ENCODE measurements around the gene TNPO2.
"Not testable (repeated sequence)": the region's sequence is repeated elsewhere in the genome, so short reads cannot be mapped to it uniquely, and the experiment has no call there.

Gene TNPO2

DNA sequence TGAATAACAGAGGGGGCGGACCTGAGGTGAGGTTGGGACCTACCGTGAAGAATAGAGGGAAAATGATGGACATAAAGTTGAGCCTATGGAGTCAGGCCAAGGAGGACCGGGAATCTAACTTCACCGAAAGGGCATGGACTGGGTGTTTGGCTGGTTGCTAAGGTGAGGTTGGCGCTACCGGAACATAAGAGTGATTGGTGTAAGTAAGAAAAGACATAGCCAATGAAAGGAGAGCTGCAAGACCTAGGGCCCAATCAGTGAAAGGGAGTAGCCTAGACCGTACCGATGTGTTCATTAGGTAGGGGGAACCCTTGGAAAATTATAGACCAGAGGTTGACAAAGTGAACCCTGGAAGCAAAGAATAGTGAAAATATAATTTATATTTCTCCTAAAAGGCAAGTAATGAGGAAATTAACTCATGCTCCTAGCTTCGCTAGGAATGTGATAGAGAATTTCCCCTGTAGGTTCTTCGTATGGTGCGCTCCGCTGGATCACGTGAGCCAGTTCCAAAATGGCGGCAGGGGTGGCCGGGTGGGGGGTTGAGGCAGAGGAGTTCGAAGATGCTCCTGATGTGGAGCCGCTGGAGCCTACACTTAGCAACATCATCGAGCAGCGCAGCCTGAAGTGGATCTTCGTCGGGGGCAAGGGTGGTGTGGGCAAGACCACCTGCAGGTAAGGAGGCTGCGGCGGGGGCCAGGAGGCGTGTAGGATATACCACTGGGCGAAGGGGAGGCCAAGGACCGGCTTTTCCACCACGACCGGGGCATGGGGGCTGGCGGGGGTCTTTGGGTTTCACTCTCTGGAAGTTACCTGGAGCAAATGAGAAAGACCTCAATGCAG is 13.5 kb upstream of the TNPO2 start, which contains the start of gene GET3:
Gene GET3, plus strand, starts transcription at position 503 of the 840 bp plus-strand sequence. Its CDS starts 9 bp downstream, at position 512.
- DNase-seq, result peak; percentile 70 to 71

DNA sequence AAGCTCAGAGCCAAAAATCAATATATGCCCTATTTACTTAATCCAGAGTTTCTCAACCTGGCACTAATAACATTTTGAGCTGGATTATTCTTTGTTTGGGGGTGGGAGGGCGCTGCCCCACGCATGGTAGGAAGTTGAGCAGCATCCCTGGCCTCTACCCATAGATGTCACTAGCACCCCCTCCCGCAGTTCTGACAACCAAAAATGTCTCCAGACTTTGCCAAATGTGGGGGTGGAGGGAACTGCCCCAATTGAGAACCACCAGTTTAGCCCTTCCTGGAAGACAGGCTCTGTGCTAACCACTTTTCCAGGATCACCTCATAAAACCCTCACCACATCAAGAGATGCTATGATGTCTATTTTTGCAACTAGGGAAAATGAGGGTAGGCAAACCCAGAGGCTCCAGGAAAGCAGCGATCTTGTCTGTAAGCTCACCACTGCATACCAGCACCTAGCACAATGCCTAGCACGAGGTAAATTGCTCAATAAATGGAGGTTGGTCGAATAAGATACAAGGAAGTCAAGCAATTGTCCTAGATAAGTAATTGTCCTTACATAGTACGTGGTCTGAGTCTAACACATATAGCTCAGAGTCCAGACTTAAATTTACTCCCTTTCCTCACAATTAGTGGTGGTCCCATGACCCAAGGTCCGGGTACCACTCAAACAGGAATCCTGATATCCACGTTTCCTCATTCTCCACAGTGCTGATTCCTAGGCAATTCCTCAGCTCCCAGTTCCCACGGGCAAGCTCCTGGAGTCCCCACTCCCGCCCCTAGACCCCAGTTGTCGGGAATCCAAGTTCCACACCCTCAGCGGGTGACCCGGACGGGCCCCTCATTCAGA is 9.9 kb upstream of the TNPO2 start:
- peak; percentile 45 to 57 for DNase-seq

DNA sequence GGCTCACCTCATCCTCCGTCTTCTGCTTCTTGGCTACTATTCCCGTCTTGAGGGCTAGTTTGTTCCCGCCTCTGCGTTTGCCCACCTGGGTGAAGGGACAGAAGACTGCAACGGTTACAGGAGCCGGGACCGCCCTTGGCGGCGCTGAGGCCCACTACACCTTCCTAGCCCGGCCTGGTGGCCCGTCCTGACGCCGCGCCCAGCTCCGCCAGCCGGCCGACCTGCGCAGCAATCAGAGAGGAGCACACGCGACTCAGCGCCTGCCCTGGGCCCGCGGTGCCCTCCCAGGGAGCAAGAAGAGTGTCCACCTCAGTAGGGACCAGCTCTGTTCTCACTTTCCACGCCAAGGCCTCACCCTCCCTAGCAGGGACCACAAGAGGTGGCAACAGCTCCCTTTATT is 7.6 kb upstream of the TNPO2 start:
- no peak for DNase-seq

DNA sequence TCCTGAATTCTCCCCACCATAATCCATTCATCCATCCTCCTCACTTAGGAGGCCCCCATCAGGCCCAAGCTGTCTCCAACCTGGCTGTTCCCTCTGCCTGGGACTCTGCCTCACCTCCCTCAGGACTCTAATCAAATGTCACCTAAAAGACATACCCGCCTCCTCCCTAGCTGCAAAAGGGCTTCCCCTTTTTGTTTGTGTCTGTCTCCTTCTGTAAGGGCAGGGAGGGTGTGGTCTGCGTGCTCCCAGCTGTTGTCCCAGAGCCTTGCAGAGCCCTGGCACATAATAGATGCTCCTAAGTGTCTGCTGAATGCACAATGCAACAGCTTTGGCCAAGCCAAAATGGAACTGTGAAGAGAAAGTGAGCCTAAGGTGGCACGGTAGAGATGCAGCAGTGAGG is 6.3 kb upstream of the TNPO2 start:
- DNase-seq, result no peak

DNA sequence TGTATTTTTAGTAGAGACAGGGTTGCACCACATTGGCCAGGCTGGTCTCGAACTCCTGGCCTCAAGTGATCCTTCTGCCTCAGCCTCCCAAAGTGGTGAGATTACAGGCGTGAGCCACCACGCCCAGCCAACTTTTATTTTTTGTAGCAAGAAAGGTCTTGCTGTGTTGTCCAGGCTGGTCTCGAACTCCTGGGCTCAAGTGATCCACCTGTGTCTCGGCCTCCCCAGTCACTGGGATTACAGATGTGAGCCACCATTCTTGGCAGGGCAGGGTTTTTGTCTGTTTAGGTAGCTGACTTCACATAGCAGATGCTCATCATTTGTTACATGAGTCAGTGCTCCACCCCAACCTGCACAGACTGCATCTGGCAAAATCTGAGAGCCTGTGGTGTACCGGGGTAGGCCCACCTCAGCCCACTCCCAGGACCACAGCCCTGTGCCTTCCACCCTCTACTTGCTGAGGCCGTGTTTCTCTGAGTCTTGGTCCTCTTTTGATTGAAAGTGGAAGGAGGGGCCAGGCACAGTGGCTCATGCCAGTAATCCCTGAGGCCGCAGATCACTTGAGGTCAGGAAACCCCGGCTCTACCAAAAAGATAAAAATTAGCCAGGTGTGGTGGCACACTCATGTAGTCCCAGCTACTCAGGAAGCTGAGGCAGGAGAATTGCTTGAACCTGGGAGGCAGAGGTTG is 4.2 kb upstream of the TNPO2 start:
- DNase-seq, result no peak

DNA sequence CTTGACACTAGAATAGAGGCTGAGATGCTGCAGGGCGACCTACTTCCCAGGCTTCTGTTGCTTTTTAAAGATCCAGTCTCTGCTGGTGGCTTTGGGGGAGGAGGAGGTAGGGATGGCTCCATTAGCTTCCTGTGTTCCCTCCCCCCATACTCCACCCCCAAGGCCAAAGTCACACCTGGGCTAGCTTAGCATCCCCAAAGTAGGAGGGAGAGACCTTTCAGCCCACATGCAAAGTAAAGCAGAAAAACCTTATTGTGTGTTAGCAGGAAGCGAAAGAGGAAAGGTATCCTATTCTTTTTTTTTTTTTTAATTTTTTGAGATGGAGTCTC is 3.2 kb upstream of the TNPO2 start:
- DNase-seq, result no peak

DNA sequence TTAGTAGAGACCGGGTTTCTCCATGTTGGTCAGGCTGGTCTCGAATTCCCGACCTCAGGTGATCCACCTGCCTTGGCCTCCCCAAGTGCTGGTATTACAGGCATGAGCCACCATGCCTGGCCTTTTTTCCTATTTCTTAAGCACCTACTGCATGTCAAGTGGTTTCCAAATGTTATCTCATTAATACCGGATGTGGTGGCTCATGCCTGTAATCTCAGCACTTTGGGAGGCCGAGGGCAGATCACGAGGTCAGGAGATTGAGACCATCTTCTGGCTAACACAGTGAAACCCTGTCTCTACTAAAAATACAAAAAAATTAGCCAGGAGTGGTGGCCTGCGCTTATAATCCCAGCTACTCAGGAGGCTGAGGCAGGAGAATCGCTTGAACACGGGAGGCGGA is 1.9 kb upstream of the TNPO2 start:
- not testable (repeated sequence) for DNase-seq

DNA sequence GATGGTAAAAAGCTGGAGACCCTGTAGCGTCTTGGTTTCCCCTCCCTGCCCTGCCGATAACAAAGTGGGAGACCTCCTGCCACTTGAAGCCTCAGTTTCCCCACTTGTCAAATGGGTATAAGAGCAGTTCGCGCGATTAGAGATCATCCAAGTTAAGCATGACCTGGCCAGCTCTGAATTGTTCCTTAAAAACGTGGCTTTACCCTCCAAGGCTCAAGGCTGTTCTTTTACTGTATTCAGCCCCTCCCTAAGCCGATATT is 421 bp downstream of the TNPO2 start:
- no peak for DNase-seq

DNA sequence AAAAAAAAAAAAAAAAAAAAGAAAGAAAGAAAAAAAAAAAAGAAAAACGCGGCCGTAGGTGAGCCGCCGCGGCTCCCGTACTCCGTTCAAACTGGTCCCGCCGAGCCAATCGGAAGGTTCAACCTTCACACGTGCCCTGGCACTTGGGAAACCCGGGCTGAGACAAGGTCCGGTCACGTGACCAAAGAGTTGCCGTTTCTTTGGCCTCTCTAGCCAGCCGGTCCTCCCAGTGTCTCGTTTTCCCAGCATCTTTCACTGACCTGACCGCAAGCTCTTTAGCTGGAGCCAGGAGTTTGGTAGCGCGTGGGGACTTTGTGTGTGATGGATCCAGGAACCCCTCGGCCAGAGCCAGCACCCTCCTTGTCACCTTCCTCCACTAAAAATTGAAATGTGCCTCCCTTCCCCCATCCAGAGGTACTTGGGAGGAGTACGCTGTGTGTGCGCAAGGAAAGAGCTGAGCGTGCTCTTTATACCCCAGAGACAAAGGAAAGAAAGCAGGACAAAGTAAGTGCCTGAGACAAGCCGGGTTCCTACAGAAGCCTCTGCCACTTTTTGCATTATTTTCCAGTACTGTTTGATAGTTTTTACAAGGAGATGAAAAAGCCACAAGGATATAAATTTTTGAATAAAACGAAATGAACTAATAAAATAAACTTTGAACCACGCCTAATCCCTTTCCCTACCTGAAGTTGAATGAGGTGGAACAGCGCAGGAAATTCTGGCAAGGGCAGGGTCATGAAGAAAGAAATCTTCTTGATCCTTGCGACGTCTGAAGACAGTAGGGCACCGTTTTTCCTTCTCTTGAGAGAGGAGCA is 959 bp downstream of the TNPO2 start:
- peak; percentile 81 to 94 for DNase-seq

DNA sequence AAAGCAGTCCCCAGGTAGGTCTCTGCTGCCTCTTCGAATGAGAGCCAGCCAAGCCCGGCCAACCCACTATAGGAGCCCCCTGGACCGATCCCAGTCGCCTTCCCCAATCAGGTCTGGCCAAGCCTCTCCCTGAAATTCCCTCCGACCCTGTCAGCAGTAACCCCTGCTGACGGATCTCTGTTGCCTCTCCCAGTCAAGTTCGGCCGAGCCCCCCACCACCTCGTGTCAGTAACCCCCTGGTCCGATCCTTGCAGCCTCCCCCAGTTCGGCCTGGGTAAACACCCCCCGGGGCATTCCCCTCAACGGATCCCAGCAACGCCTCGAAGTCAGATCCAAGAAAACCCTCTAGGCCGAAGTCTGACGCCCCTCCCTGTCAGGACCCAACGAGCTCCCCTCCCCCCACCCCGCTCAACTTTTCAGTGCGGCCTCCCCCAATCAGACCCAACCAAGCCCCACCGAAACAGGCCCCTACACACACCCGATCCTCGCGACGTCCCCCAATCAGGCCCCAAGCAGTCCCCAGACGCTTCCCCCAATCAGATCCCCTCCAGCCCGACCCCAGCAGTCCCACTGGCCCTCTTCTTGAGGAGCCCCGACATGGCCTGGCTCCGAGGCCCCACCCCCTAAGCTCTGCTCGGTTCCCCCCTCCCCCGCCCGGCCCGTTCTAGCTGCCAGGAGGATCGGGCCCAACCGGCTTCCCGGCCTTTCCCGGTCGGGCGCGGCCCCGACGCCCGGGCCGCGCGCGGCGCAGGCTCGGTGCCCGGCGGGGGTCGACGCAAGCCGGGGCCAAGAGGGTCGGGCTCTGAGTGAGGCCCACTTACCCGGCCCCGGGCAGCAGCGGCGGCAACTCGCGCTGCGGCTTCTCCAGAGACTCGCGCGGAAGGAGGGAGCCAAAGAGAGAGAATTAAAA is 1.8 kb downstream of the TNPO2 start:
- DNase-seq, result peak; percentile 37 to 52

DNA sequence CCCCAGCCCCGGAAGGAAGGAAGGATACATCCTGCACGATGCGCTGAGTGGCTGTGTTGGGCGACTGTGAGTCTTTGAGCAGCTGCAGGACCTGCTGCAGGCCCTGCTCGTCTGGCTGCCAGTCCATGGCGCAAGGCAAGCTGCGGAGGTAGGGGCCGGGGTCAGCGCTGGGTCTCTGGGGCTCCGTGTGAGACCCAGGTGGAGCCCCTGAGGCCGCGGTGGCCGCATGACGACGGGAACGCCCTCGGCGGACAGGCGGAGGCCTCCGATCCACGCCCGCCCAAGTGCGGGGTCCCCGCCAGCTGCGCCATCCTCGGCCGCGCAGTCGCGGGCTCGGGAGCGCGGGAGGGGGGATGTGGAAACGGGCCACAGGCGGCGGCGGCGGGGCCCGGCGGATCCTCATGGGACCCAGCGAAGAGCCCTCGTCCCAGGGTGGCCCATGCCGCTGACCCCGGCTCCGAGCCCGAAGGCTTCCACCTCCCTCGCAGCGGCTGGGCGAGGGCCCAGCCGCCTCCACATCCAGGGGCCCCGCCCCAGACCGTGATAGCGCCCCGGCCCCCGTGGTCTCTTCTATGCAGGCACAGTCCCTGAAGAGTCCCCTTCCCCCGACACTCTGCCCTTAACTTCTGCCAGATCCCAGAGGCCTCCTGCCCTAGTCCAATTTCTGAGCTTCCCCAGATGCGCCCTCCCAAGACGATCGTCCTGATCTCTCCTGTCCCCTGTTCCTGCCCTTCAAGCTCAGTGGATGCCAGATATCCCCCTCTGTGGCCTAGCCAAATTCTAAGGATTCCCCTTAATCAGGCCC is 2.7 kb downstream of the TNPO2 start:
- DNase-seq, result no peak

DNA sequence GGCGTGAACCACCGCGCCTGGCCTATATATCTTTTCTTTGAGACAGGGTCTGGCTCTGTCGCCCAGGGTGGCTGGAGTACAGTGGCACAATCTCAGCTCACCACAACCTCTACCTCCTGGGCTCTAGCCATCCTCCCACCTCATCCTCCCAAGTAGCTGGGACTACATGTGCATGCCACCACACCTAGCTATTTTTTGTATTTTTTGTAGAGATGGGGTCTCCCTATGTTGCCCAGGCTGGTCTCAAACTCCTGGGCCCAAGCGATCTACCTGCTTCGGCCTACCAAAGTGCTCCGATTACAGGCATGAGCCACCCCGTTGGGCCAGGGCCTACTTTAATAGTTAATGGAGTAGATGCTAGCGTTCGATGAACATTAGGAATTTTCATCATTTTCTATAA is 3.4 kb downstream of the TNPO2 start:
- no peak for DNase-seq

DNA sequence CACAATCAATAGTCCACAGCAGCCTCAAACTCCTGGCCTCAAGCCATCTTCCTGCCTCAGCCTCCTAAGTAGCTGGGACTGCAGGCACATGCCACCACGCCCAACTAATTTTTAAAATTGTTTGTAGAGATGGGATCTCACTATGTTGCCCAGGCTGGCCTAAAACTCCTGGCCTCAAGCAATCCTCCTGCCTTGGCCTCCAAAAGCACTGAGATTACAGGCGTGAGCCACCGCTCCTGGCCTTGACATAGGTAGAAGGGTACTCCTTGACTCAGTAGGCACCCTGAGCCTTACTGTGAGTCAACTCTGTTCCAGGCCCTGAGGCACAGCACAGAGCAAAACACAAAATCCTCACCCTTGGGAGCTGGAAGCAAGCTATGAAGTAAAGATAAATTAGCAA is 7.8 kb downstream of the TNPO2 start:
- DNase-seq, result no peak

DNA sequence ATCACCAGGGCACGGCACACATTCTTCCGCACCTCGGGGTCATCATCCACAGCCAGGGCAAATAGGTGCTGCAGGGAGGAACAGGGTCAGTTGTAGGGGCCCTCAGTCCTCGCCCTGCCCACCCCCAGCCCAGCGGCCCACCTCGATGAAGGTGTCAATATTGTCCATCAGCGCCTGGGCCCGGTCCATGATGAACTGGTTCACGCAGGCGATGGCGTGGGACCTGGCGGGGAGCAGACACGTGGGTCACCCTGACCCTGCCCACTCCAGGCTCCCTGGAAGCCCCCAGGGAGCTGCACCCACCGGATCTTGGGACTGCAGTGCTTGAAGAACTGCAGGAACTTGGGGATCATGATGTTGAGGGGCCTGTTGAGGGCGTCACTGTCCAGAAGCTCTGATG is 8.6 kb downstream of the TNPO2 start:
- no peak for DNase-seq

DNA sequence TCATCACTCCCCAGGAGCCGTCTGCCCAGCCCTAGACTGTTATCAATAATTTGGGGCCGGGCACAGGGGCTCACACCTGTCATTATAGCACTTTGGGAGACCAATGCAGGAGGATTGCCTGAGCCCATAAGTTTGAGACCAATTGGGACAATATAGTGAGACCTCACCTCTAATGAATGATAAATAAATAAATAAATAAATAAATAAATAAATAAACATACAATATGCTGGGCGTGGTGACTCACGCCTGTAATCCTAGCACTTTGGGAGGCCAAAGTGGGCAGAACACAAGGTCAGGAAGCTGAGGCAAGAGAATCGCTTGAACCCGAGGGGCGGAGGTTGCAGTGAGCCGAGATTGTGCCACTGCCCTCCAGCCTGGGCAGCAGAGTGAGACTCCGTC is 10.4 kb downstream of the TNPO2 start:
- not testable (repeated sequence) for DNase-seq

DNA sequence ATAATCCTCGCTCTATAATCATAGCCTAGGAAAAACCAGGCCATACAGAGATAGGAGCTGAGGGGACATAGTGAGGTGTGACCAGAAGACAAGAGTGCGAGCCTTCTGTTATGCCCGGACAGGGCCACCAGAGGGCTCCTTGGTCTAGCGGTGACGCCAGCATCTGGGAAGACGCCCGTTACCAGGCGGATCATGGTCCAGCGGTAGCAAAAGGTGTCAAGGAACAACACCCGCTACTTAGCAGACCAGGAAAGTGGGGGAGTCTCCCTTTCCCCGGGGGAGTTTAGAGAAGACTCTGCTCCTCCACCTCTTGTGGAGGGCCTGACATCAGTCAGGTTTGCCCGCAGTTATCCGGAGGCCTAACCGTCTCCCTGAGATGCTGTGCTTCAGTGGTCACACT is 11.7 kb downstream of the TNPO2 start:
- not testable (repeated sequence) for DNase-seq

DNA sequence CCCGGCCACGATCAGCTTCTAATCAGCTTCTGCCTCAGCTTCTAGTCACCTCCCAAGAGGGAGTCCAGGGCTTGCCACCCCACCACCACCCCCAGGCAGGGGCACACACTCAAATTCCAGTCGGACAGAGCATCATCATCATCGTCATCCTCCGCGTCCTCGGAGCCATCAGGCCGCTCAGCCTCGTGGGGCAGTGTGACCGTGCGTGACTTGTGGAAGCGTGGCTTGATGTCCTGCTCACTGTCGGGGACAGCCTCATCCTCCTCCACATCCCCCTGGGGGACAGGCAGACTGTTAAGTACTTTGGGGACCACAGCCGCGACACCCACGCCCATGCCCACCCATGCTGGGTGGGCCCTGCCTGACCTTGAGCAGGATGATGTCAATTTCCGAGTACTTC is 12.5 kb downstream of the TNPO2 start:
- DNase-seq, result no peak

DNA sequence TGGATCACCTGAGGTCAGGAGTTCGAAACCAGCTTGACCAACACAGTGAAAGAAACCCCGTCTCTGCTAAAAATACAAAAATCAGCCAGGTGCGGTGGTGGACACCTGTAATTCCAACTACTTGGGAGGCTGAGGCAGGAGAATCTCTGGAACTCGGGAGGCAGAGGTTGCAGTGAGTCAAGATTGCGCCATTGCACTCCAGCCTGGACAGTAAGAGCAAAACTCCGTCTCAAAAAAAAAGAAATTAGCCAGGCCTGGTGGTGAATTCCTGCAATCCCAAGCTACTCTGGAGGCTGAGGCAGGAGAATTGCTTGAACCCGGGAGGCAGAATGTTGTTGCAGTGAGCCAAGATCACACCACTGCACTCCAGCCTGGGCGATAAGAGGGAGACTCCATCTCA is 15.1 kb downstream of the TNPO2 start:
- no peak for DNase-seq

DNA sequence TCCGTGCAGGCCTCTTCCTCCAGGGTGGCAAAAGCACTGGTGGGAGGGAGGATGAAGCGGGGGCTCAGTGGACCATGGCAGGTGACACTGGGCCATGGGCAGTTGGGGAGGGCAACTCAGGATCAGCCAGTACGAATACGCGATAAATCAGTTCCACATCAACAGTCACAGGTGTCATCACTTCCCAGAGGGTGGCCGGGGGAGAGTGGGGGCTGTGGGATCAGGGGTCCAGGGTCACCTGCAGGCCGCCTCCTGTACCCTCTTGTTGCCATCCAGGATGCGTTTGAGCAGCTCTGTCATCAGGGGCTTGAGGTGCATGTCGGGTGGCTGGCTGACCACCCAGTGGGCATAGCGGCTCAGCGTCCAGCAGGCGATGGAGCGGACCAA is 17.4 kb downstream of the TNPO2 start:
- no peak for DNase-seq

DNA sequence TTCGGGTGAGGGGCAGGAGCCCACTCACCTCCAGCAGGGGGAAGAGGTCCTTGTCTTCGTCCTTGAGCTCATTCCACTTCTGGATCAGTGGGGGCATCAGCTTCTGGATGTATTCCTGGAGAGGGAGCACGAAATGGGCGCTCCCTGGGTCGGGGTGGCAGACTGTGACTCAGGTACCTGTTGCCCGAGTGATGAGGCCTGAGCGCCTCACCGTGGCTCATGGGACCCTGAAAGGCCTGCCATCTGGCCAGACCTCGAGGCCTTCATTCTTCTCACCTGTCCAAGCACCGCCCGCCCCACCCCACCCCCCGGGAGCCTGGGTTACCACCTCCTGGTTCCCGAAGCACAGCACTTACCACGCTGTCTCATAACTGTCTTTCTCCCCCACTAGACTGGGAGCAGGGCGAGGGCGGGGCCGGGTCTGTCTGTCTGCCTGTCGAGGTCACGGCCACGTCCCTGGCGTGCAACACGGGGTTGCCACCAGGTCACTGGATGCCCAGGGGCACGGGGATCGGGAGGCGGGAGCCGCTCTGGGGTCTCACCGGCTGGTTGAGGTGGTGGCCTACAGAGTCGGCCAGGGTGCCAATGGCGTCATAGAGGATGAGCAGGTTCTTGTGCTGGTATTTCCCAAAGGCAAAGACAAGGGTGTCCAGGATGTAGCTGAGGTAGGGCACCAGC is 17.9 kb downstream of the TNPO2 start:
- DNase-seq, result no peak
